ENCODE measurements around the gene WDR46.

The WDR46 gene

GRCh38 chr6:33243476-33243875, 45.6 kb downstream of the WDR46 start (continued):
- no peak for TF ChIP-seq ZNF580 (tag by site-specific recombination; IDR thresholded peaks at IDR 0.05)
- no peak for TF ChIP-seq BCL6B (tag by site-specific recombination; IDR thresholded peaks at IDR 0.05)
- no peak for TF ChIP-seq ZBTB20 (tag by site-specific recombination; IDR thresholded peaks at IDR 0.05)
- no peak for TF ChIP-seq MYNN (tag by site-specific recombination; IDR thresholded peaks at IDR 0.05; ENCODE audit: borderline replicate concordance)

- CTCF ChIA-PET: no interaction called here
- no peaks in the 10 kb centered on the region for H3K4me1 ChIP-seq (ENCODE audit: control insufficient read depth, insufficient read depth, low read length)
- no peak for TF ChIP-seq ZNF341 (tag by site-specific recombination; IDR thresholded peaks at IDR 0.05; ENCODE audit: low read depth)
- no peak for TF ChIP-seq GLI2 (tag by site-specific recombination; IDR thresholded peaks at IDR 0.05; ENCODE audit: borderline replicate concordance, low read depth)
- no peak for TF ChIP-seq ZNF214 (tag by site-specific recombination; IDR thresholded peaks at IDR 0.05; ENCODE audit: borderline replicate concordance)
- TF ChIP-seq ZBTB44 (tag by site-specific recombination; IDR thresholded peaks at IDR 0.05): no peak
- no peak for TF ChIP-seq BCL11A (tag by site-specific recombination; IDR thresholded peaks at IDR 0.05; ENCODE audit: low read depth)
- no peak for TF ChIP-seq ZNF350 (tag by site-specific recombination; IDR thresholded peaks at IDR 0.05)
- TF ChIP-seq ZNF830 (tag by site-specific recombination; IDR thresholded peaks at IDR 0.05; ENCODE audit: low read depth): no peak
- TF ChIP-seq ZNF558 (tag by site-specific recombination; IDR thresholded peaks at IDR 0.05): no peak
- TF ChIP-seq AEBP2 (tag by site-specific recombination; IDR thresholded peaks at IDR 0.05; ENCODE audit: borderline replicate concordance): no peak
- no peak for TF ChIP-seq OSR2 (tag by site-specific recombination; IDR thresholded peaks at IDR 0.05)
- no peak for TF ChIP-seq ZSCAN30 (tag by site-specific recombination; IDR thresholded peaks at IDR 0.05)
- no peak for TF ChIP-seq ZSCAN4 (tag by site-specific recombination; IDR thresholded peaks at IDR 0.05)
- no peak for TF ChIP-seq ZNF843 (tag by site-specific recombination; IDR thresholded peaks at IDR 0.05)
- TF ChIP-seq ZNF112 (tag by site-specific recombination; IDR thresholded peaks at IDR 0.05): no peak
- no peak for TF ChIP-seq YY1 (tag by site-specific recombination; IDR thresholded peaks at IDR 0.05)
- TF ChIP-seq PRDM10 (tag by site-specific recombination; IDR thresholded peaks at IDR 0.05): no peak
- no peak for TF ChIP-seq MZF1 (tag by site-specific recombination; IDR thresholded peaks at IDR 0.05; ENCODE audit: borderline replicate concordance)
Measured at GRCh38 chr6:33241968-33242367, 47.1 kb downstream of the WDR46 start.

More at GRCh38 chr6:33241968-33242367, 47.1 kb downstream of the WDR46 start:
- Histone ChIP-seq H3K27ac (ENCODE audit: extremely low read depth, low read depth, low read length) (no peak overlapping the region), H3K9me3 (ENCODE audit: control insufficient read depth, insufficient read depth, low read depth, low read length) (no peaks in the 10 kb centered on the region), H3K36me3 (ENCODE audit: control insufficient read depth in 2 of 2, insufficient read depth in 1 of 2, low read length in 2 of 2) (no peaks in the 10 kb centered on the region), H3K4me3 (ENCODE audit: low read depth, low read length) (no peak overlapping the region)
- POLR2A ChIA-PET: no interaction called here

Data from HEK293 (cell line).